Naive thymus-derived CD4-positive, alpha-beta T cell (primary cell): Measurements from ENCODE around the gene STAU1. TPM values are rescaled to one million over a fixed set of nuclear protein-coding genes. Genes with fewer than 3 reads are reported as not detected.
"Not testable (repeated sequence)": the region's sequence is repeated elsewhere in the genome, so short reads cannot be mapped to it uniquely, and the experiment has no call there.

ENCODE experiments used
- ATAC-seq: fragments of 150-1000 bp; cut with Tn5 transposase; 2 replicates; pipeline ENCODE4 v1.10.0; 2021; ENCODE audit warnings: mild to moderate bottlenecking, moderate library complexity
- CTCF ChIA-PET: fragments of 350-600 bp; sonication (Branson Sonifier 250); formaldehyde crosslinking; loops from one replicate; lab custom pipeline; 2021; ENCODE audit warnings: antibody characterized with exemption; lab: Charles Lee
- POLR2A ChIA-PET: fragments of 350-600 bp; sonication (Branson Sonifier 250); formaldehyde crosslinking; loops from one replicate; lab custom pipeline; 2021; ENCODE audit warnings: antibody characterized with exemption, inconsistent platforms; lab: Charles Lee
- DNase-seq, 9 donors: peaks; one replicate each; pipeline versions ENCODE4 v3.0.0 to v3.0.0-alpha.2; 2020 to 2022; ENCODE audit warnings: mixed read lengths in 1 of 9
- H3K27ac ChIP-seq: one replicate; pipeline ENCODE4 v1.7.0; 2013; ENCODE audit warnings: mild to moderate bottlenecking, low read depth, low read length, moderate library complexity
- H3K27me3 ChIP-seq, 2 donors: one replicate each; pipeline ENCODE4 v1.7.0; 2013; ENCODE audit warnings: low read length in 2 of 2, mild to moderate bottlenecking in 2 of 2, moderate library complexity in 2 of 2; ENCODE audit not compliant: control insufficient read depth in 2 of 2, insufficient read depth in 2 of 2
- H3K36me3 ChIP-seq, 3 experiments: 1 replicate in 2 of 3; 2 replicates in 1 of 3; pipeline ENCODE4 v1.7.0; 2013; ENCODE audit warnings: low read length in 3 of 3, mild to moderate bottlenecking in 3 of 3, moderate library complexity in 1 of 3; ENCODE audit not compliant: insufficient read depth in 3 of 3, control insufficient read depth in 2 of 3
- H3K4me1 ChIP-seq, 2 donors: one replicate each; pipeline ENCODE4 v1.7.0; 2013; ENCODE audit warnings: low read length in 2 of 2, mild to moderate bottlenecking in 2 of 2, moderate library complexity in 1 of 2; ENCODE audit not compliant: control insufficient read depth in 2 of 2, insufficient read depth in 2 of 2
- H3K4me3 ChIP-seq: 2 replicates; pipeline ENCODE4 v1.7.0; 2013; ENCODE audit warnings: mild to moderate bottlenecking, low read length
- H3K9me3 ChIP-seq, 3 experiments: 1 replicate in 2 of 3; 2 replicates in 1 of 3; pipeline ENCODE4 v1.7.0; 2013; ENCODE audit warnings: low read length in 3 of 3; ENCODE audit not compliant: control insufficient read depth in 2 of 3
- H3K27ac Mint-ChIP-seq, 9 donors: one replicate each; pipeline ENCODE4 v1.8.0; 2020 to 2022; ENCODE audit warnings: mixed read lengths in 9 of 9, mild to moderate bottlenecking in 8 of 9, moderate library complexity in 5 of 9, inconsistent platforms in 2 of 9
- H3K27me3 Mint-ChIP-seq, 5 donors: one replicate each; pipeline ENCODE4 v1.8.0; 2021 to 2022; ENCODE audit warnings: mixed read lengths in 5 of 5, mild to moderate bottlenecking in 1 of 5
- H3K36me3 Mint-ChIP-seq, 5 donors: one replicate each; pipeline ENCODE4 v1.8.0; 2020 to 2022; ENCODE audit warnings: mixed read lengths in 5 of 5, mild to moderate bottlenecking in 3 of 5, inconsistent platforms in 1 of 5
- H3K4me1 Mint-ChIP-seq, 7 donors: one replicate each; pipeline ENCODE4 v1.8.0; 2020 to 2022; ENCODE audit warnings: mixed read lengths in 7 of 7, mild to moderate bottlenecking in 3 of 7, inconsistent platforms in 1 of 7
- H3K4me3 Mint-ChIP-seq, 10 donors: one replicate each; pipeline ENCODE4 v1.8.0; 2020 to 2022; ENCODE audit warnings: mild to moderate bottlenecking in 10 of 10, mixed read lengths in 10 of 10, moderate library complexity in 6 of 10, inconsistent platforms in 2 of 10
- H3K9me3 Mint-ChIP-seq, 11 donors: one replicate each; pipeline ENCODE4 v1.8.0; 2020 to 2022; ENCODE audit warnings: mixed read lengths in 11 of 11, mild to moderate bottlenecking in 4 of 11, inconsistent platforms in 1 of 11, moderate library complexity in 1 of 11
- intact Hi-C, 2 donors: fragments of 100-400 bp; cut with micrococcal nuclease; formaldehyde crosslinking; loops; one replicate each; pipeline ENCODE4 v1.15.1; 2023
- polyA plus RNA-seq, 2 donors: library from polyadenylated mRNA; unstranded; fragments of 300-500 nt; fragmentation: Illumina TruSeq; gene quantifications; one replicate each; pipeline ENCODE4 v1.2.3, GENCODE V29; 2021
- total RNA-seq, 6 experiments: library from RNA in 5 of 6; stranded (reverse) in 5 of 6; gene quantifications; 1 replicate in 5 of 6; 2 replicates in 1 of 6; pipeline ENCODE4 v1.2.3 and lab custom pipeline; 2021 to 2026

Gene STAU1
- total and polyA plus RNA-seq, 7 experiments from 2014 or later = 35.8 to 56.3 (median 45.8) TPM

DNA sequence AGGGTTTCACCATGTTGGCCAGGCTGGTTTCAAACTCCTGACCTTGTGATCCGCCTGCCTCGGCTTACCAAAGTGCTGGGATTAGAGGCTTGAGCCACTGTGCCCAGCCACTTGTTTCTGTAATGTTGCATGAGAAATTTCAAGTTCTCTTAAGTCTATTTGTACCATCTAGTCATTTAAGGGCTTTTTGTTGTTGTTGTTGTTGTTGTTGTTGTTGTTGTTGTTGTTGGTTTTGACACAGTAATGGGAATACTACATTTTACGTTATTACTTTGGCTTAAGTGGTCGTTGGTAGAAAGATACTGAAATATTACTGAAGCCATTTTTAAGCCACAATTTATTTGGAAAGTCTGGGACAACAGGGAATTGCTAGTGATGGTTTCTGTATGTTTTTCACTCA lies 90.0 kb downstream of the STAU1 start:
- H3K4me1 ChIP-seq = no peaks in the 10 kb centered on the region
- DNase-seq (no peak), ATAC-seq (no peak)
- Mint-ChIP-seq H3K36me3 (peaks cover 26 to 68% (median 43%) of the 10 kb centered on the region in 5 donors), H3K9me3 (no peaks in the 10 kb centered on the region), H3K4me3 (no peak overlapping the region), H3K4me1 (peaks cover 0 to 18% (median 11%) of the 10 kb centered on the region in 7 donors), H3K27ac (peak overlapping the region in 3 of 9 donors; percentile 7 to 59 (median 25)), H3K27me3 (no peaks in the 10 kb centered on the region)
- intact Hi-C loops = no loop called here
- no peak overlapping the region for H3K27ac ChIP-seq
- POLR2A ChIA-PET = no interaction called here
- CTCF ChIA-PET = interaction anchor here (0.7 kb wide), 1 partner anchor 226 kb away, joined by 3 read pairs; no protein-coding TSS in a partner anchor
- no peak overlapping the region for H3K4me3 ChIP-seq
- H3K36me3 ChIP-seq = peaks cover 8 to 75% (median 22%) of the 10 kb centered on the region in 3 experiments
- no peaks in the 10 kb centered on the region for H3K9me3 ChIP-seq
- no peaks in the 10 kb centered on the region for H3K27me3 ChIP-seq

DNA sequence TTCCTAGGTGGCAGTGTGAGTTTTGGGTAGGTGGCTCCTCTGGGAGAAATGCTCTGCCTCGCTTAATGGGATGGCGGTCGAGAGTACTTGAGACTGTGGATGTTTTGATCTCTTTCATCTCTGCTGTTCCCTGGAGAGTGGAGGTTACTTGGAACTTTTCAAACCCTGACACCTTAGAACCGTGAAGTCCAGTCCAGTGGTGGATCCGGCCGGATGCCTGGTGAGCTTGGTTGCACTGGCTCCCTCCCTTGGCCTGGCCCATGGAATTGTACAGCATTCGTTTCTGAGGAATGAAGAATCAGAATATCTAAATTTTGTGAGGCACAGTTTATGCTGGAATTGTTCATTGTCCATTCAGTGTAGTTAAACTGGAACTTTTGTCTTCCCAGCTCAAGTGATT lies 91.0 kb downstream of the STAU1 start:
- Histone ChIP-seq H3K27me3 (no peaks in the 10 kb centered on the region), H3K36me3 (peaks cover 8 to 74% (median 22%) of the 10 kb centered on the region in 3 experiments), H3K4me3 (no peak overlapping the region), H3K9me3 (no peaks in the 10 kb centered on the region), H3K4me1 (no peaks in the 10 kb centered on the region), H3K27ac (no peak overlapping the region)
- no peak overlapping the region for H3K4me3 Mint-ChIP-seq
- peak overlapping the region in 2 of 9 donors; percentile 17 to 32 for H3K27ac Mint-ChIP-seq
- peaks cover 19 to 59% (median 37%) of the 10 kb centered on the region in 5 donors for H3K36me3 Mint-ChIP-seq
- POLR2A ChIA-PET = interaction anchor here (0.6 kb wide), 1 partner anchor 1232 kb away, joined by 3 read pairs; no protein-coding TSS in a partner anchor
- DNase-seq (no peak), ATAC-seq (no peak)
- CTCF ChIA-PET = interaction anchor here (0.7 kb wide), 1 partner anchor 227 kb away, joined by 3 read pairs; no protein-coding TSS in a partner anchor
- H3K4me1 Mint-ChIP-seq = peaks cover 0 to 18% (median 11%) of the 10 kb centered on the region in 7 donors
- intact Hi-C loops = no loop called here
- H3K9me3 Mint-ChIP-seq = no peaks in the 10 kb centered on the region
- no peaks in the 10 kb centered on the region for H3K27me3 Mint-ChIP-seq

DNA sequence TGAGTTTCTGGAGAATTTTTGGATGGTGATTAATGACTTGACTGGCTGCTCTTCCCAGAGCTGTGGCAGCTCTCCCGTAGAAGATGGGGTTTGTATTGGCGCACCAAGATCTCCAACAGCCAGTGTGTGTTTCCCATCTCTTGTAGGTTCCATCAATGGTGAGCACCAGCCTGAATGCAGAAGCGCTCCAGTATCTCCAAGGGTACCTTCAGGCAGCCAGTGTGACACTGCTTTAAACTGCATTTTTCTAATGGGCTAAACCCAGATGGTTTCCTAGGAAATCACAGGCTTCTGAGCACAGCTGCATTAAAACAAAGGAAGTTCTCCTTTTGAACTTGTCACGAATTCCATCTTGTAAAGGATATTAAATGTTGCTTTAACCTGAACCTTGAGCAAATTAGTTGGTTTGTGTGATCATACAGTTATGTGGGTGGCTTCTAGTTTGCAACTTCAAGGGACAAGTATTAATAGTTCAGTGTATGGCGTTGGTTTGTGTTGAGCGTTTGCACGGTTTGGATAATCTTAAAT lies 91.9 kb downstream of the STAU1 start:
- intact Hi-C loops = no loop called here
- DNase-seq (no peak), ATAC-seq (no peak)
- Mint-ChIP-seq H3K36me3 (peaks cover 14 to 52% (median 36%) of the 10 kb centered on the region in 5 donors), H3K4me3 (no peak overlapping the region), H3K4me1 (peaks cover 0 to 14% (median 8%) of the 10 kb centered on the region in 7 donors), H3K9me3 (no peaks in the 10 kb centered on the region), H3K27me3 (no peaks in the 10 kb centered on the region), H3K27ac (peak overlapping the region in 2 of 9 donors; percentile 13 to 37)
- Histone ChIP-seq H3K9me3 (no peaks in the 10 kb centered on the region), H3K27me3 (no peaks in the 10 kb centered on the region), H3K27ac (no peak overlapping the region), H3K36me3 (peaks cover 12 to 74% (median 22%) of the 10 kb centered on the region in 3 experiments), H3K4me1 (no peaks in the 10 kb centered on the region), H3K4me3 (no peak overlapping the region)
- CTCF ChIA-PET = no interaction called here
- POLR2A ChIA-PET = interaction anchor here (0.6 kb wide), 1 partner anchor 1286 kb away, joined by 3 read pairs; no protein-coding TSS in a partner anchor

DNA sequence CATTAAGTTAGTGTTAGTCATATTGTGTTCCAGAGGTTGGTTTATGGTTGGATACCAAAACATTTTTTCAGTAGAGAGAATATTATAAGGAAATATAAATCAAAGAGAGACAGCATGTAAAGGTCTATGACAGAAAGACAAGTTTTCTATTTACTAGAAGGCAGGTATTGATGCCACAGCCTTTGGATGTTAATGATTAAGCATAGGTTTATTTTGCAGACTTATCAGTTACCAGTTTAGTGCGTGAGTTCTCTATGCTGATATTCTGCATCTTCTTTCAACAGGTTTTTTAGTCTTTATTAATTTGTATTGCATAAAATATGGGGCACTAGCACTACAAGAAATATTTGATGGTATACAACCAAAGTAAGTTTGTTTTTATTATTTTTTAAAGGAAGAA lies 96.4 kb downstream of the STAU1 start:
- Histone ChIP-seq H3K27ac (no peak overlapping the region), H3K4me3 (no peak overlapping the region), H3K9me3 (no peaks in the 10 kb centered on the region), H3K4me1 (no peaks in the 10 kb centered on the region), H3K27me3 (no peaks in the 10 kb centered on the region), H3K36me3 (peaks cover 36 to 93% (median 46%) of the 10 kb centered on the region in 3 experiments)
- Mint-ChIP-seq H3K27ac (no peak overlapping the region), H3K4me1 (peaks cover 0 to under 1% (median 0%) of the 10 kb centered on the region in 7 donors), H3K27me3 (no peaks in the 10 kb centered on the region), H3K36me3 (peaks cover 12 to 50% (median 20%) of the 10 kb centered on the region in 5 donors), H3K4me3 (no peak overlapping the region), H3K9me3 (no peaks in the 10 kb centered on the region)
- ATAC-seq = no peak
- CTCF ChIA-PET = no interaction called here
- POLR2A ChIA-PET = no interaction called here
- DNase-seq = no peak
- intact Hi-C loops = no loop called here

DNA sequence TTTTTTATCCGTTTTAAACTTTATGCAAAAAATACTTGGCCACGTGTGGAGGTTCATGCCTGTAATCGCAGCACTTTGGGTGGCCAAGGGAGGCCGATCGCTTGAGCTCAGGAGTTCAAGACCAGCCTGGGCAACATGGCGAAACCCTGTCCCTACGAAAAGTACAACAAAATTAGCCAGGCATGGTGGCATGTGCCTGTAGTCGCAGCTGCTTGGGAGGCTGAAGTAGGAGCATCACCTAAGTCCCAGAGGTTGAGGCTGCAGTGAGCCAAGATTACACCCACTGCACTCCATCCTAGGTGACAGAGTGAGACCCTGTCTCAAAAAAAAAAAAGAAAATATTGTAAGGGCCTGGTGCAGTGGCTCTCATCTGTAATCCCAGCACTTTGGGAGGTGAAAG lies 97.0 kb downstream of the STAU1 start:
- no peak overlapping the region for H3K4me3 Mint-ChIP-seq
- Histone ChIP-seq H3K9me3 (no peaks in the 10 kb centered on the region), H3K36me3 (peaks cover 39 to 93% (median 46%) of the 10 kb centered on the region in 3 experiments), H3K27ac (no peak overlapping the region), H3K4me3 (no peak overlapping the region), H3K4me1 (no peaks in the 10 kb centered on the region), H3K27me3 (no peaks in the 10 kb centered on the region)
- H3K9me3 Mint-ChIP-seq = no peaks in the 10 kb centered on the region
- DNase-seq (no peak), ATAC-seq (no peak)
- intact Hi-C loops = no loop called here
- peaks cover 6 to 46% (median 13%) of the 10 kb centered on the region in 5 donors for H3K36me3 Mint-ChIP-seq
- H3K27ac Mint-ChIP-seq = peak overlapping the region in 1 of 9 donors; percentile 14
- ChIA-PET POLR2A (no interaction called here), CTCF (no interaction called here)
- no peaks in the 10 kb centered on the region for H3K27me3 Mint-ChIP-seq
- peaks cover 0 to 2% (median 0%) of the 10 kb centered on the region in 7 donors for H3K4me1 Mint-ChIP-seq

DNA sequence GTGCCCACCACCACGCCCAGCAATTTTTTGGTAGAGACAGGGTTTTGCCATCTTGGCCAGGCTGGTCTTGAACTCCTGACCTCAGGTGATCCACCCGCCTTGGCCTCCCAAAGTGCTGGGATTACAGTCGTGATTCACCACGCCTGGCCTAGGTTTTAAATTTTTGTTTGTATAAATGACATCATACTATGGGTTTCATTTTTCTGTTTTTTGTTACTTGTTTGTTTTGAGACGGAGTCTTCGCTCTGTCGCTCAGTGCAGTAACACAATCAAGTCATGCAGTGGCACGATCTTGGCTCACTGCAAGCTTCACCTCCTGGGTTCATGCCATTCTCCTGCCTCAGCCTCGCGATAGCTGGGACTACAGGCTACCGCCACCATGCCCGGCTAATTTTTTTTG lies 105.8 kb downstream of the STAU1 start:
- H3K4me1 Mint-ChIP-seq, H3K9me3 ChIP-seq, H3K9me3 Mint-ChIP-seq, H3K4me3 ChIP-seq, H3K4me1 ChIP-seq, H3K27me3 Mint-ChIP-seq, intact Hi-C loops, H3K27ac ChIP-seq, DNase-seq, POLR2A ChIA-PET, H3K27me3 ChIP-seq, H3K27ac Mint-ChIP-seq, ATAC-seq, H3K4me3 Mint-ChIP-seq, CTCF ChIA-PET: not testable (repeated sequence)
- peaks cover 12 to 85% (median 28%) of the 10 kb centered on the region in 3 experiments for H3K36me3 ChIP-seq
- peaks cover 10 to 50% (median 22%) of the 10 kb centered on the region in 5 donors for H3K36me3 Mint-ChIP-seq
